Stimulated activated CD4-positive, alpha-beta T cell treated with anti-CD3 and anti-CD28 coated beads, Interleukin-1b, Interleukin-23, amount 100 ng/mL, for 1 hour (primary cell): Measurements from ENCODE around the gene GOLT1A.
A peak's percentile ranks its signal among the peaks of the same experiment; 100 is the strongest.

Experiments used
- DNase-seq, 2 donors: peaks; one replicate each; pipeline ENCODE4 v3.0.0-alpha.2; 2020; ENCODE audit warnings: low read depth in 2 of 2

GOLT1A gene

DNA sequence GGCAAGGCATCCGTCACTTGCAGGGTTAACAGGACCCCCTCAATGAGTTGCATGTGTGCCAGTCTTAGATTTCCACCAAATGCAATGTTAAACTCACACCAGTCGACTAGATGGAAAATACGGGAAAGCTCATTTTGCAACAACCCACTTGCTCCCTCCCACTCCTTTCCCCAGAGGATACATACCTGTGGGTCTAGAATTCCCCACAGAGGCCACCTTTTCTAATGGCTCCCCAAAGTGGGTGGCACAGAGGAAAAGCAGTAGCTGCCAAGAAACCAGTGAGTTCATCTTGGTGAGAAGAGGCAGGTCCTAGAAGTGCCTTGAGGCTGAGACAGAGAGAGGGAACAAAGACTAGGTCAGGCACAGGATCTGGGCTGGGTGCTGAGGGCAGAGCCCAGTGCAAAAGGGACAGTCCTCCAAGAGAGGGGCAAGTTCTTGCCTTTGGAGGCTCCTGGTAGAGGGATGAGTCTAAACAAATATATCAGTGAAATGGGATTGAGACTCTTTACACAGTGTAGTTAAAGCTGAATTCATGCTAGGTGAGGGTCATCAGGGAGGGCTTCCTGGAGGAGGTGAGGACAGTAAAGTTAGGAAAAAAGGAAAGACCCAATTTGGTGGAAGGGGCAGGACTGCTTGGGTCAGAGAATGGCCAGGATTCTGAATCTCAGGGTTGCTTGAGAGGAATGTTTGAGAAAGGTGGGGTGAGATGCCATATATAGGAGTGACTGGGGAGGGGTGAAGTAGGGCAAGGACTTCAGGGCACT is 21.0 kb downstream of the GOLT1A start:
- no peak for DNase-seq

DNA sequence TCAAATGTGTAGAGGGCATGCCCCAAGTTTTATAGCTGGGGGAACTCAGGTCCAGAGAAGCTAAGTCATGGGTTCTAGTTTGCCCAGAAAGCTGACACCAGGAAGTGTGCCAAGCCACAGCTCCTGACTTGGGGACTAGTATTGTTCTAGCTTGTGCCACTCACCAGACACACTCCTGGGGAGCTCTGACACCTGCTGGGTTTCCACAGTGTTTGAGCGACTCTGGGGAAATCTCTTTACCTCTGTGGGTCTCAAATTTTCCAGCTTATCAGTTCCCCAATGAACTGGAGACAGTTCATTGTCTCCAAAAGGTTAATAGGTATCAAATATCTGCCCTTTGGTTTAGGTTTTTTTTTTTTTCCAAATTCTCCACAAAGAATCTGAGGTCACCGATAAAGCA is 21.7 kb downstream of the GOLT1A start:
- DNase-seq: no peak

DNA sequence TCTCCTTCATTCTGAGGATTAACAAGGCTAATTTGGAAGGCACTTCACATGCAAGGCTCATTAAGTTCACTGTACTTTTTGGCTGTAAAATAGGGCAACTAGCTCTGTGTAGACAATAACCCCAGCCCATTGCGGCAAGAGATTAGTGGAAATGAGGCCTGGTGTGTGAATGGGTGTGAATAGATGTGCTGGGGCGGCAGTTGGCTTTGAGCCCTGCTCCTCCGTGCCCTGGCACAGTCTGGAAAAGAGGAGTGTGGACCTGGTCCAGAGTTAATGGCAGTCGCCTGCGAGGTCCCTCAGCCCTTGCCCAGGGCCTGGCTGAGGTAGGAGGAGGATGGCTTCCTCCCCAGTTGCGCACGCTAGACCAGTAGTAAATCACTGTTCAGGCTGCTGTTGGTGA is 22.3 kb downstream of the GOLT1A start:
- DNase-seq: no peak

DNA sequence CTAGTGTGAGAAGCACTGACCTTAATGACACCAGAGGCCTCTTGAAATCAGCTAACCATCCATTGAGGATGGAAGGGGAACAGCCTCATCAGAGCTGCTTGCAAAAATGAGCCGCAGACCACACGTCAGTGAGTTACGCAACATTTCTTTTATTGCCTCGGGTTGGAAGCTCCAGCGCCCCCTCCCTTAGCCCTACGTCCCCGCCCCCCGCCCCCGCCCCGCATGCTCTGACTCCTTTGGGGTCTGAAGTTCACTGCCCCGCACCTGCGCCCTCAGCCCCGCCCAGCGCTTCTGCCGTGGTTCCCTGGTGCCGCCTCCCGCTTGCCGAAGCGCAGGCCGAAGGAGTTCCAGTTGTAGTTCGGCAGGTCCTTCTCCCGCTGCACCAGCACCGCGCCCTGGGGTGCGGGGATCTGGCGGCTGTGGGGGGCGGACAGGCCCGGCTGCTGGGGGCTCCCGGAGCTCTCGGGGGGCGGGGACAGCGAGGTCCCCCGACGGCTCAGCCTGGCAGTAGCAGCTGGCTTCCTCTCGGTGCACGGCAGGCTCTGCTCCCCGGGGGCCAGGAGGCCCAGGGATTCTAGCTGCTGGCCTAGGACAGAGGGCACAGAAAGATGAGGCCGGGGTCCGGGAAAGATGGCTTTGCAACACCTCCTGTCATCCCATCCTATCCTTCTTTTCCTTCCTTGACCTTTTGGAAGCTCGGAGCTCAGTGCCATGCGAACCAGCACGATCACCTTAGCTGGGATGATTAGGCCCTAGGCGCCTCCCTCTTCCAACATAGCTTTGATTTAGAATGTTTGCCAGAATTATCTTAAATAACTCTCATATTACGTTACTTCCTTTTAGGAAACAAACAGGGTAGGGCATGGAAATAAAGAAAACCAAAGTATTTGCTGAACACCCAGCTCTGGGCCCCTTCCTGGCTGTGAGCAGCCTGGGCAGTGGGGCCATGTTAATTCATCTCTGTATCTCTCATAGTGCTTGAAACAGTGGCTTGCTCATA is 23.3 kb downstream of the GOLT1A start:
- no peak for DNase-seq

DNA sequence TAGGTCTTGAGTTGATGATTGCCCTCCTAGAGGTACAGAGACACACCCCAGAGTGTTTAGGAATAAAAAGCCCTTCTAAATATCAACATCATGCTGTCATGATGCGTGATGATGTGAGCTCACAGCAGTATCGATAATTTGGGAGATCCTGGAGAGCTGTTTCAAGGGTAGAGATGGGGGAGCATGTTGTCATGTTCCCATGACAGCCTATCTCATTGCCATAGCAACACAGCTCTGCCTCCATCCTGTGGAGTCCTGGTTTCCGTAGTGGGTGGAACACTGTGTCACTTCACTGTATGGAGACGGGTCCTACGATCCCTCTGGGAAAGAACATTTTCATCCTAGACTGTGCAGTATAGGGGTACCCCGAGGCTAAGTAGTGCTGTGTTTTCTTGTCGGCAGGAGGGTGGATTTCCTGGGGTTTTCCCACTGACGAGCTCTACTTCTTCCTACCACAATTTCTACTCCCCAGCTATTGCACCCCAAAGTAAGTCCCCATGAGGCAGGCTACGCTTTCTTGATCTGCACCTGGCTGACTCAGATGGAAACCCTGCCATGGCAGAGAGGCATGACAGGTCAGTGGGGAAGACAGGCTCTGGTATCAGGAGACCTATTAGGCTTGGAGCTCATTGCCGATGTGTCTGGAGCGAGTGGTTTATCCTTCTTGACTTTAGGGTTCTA is 24.7 kb downstream of the GOLT1A start:
- no peak for DNase-seq

DNA sequence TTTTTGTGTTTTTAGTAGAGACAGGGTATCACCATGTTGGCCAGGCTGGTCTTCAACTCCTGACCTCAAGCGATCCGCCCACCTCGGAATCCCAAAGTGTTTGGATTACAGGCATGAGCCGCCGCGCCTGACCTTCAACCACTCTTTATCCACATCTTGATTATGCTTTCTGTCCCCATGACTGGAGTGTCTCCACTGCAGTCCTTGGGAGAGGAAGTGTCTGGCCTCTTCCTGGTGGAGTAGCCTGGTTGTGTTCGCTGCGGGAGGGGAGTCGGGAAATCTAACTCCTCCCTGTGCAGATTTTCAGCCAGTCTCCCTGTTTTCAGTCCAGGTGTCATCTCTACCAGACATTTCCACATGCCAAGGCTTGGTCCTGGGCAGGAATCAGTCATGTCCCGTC is 27.2 kb downstream of the GOLT1A start:
- DNase-seq: no peak

DNA sequence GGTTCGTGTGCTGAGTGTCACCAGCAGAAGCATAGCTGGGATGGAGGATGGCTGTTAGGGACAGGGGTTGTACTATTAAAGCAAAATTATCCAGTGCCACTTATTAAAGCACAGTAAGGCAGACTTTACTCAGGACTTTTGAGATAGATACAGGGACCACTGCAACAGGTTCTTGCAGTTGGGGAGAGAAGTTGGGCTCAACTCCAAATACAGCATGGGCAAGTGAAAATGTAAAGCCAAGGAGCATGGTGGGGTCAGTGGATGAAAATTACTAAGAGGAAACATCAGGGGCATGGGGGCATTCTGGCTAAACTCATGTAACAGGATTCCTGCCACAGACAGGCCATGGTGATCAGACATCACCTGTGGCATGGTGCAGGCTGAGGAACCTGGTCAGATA is 32.7 kb downstream of the GOLT1A start:
- DNase-seq: no peak

DNA sequence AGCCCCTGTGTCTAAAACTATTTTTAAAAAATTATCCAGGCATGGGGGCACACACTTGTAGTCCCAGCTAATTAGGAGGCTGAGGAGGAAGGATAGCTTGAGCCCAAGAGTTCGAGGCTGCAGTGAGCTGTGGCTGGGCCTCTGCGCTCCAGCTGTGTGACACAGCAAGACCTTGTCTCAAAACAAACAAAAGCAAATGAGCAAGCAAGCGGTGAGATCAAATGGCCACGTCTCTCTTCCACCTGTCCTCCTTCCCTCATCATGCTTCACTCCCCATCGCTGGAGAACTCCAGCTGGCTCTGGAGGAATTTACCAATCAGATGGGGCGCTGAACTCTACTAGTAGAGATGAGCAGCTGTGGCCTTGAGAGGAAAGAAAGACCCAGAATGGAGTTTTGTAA is 33.7 kb downstream of the GOLT1A start:
- no peak for DNase-seq

DNA sequence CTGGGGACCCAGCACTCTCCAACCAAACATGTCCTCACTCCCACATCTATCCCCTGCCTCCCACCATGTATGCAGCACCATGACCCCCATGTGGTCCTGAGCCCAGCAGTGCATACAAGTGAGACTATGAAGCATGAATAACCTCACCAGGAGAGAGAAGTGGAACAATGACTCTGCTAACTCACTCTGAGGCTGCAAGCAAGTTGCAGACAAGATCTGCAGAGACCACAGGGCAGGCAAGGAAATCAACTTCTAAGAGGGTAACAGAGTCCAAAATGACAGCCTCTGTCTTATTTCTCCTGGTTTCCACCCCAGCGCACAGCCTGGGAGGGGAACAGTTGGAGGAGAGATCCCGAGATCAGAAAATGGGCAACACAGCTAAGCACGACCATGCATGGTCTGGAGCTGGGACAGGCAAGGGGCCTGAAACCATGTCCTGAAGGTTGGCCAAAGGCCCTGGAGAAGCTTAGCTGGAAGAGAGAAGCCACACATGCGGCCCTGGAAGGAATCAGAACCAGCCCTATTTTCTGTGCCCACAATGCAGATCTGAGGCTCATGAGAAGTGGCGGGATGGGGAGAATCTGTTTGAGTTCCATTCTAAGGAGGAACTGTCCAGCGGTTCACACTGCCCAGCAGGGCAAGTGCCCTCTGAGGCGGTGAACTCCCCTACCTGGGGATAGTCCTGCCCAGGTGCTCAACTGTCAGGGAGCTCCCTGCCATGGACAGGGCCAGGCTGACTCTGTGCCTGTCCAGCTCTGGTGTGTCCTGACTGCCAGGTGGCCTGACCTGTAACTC is 35.1 kb downstream of the GOLT1A start:
- no peak for DNase-seq

DNA sequence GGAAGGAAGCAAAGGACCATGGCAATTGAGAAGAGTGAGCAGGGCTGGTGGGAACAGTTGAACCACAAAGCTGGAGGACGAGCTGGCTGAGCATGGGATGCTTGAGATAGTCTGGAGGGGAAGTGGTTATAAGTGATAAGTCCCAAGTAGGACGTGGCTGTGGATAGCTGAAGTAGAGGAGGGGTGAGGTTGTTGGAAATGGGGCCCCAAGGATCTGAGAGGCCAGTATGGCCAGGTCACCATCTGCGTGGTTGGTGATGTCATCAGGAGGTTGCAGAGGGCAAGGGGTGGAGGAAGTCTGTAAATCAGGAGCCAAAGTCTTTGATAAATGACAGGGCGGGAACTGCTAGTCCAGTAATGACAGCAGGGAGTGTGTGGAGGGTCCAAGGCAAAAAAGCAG is 36.7 kb downstream of the GOLT1A start:
- no peak for DNase-seq

DNA sequence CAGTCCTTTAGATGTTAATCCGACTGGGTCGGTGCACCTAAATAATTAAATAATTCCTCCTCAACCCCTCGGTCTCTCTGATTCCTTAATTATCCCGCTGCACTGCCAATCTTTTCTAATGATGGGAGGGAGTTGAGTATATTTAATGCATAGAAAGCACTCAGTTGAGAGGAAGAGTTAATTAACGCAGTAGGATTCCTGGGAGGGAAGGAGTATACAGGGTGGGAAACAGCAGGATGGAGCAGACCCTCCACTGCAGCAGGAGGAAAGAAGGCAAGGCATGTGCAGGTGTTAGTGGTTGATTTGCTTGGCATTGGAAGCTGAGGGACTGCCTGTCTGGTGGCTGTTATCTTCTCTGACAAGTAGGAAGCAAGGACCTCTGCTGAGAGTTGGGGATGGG is 37.7 kb downstream of the GOLT1A start:
- DNase-seq: no peak

DNA sequence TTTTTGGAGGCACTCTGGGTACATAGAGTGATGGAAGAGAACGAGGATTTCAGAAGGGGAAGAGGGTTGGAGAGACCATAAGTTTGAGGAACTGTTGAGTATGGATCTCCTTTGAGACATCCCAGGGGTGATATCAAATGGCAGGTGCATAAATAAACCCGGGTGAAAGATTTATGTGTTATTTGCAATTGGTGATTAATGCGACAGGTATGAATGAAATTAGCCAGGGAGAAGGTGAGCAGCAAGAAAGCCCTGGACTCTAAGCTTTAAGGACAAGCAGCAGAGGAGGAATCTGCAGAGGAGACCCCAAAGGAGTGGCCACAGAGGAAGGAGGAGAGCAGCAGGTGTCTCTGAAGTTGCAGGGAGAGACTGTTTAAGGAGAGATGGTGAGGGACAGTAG is 38.8 kb downstream of the GOLT1A start:
- DNase-seq: no peak

DNA sequence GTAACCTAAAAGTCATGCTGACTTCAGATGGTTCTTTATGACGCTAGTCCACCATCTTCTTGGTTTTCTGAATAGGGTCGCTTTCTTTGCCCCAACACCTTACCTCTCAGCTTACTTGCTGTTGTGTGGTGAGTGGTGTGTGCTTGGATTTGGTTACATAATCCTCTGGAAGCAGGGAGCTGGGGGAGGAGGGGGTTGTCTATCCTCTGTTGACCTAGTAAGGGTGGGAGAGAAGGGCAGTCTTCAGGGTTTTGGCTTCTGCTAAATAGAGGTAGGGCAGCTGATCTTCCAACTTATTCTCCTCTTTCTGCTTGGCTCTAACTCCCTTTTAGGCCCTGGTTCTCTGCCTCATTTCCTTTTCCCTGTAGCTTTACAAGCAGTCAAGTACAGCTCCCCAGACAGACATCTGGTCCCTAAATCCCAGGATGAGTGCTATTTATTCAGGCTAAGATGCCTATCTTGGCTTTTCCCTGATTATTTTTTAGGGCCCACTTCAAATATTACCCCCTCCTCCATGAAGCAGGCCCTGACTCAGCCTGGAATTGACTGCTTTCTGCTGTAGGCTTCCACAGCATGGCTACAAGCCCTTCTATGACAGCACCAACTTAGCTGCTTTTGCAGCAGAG is 41.3 kb downstream of the GOLT1A start:
- DNase-seq: no peak

DNA sequence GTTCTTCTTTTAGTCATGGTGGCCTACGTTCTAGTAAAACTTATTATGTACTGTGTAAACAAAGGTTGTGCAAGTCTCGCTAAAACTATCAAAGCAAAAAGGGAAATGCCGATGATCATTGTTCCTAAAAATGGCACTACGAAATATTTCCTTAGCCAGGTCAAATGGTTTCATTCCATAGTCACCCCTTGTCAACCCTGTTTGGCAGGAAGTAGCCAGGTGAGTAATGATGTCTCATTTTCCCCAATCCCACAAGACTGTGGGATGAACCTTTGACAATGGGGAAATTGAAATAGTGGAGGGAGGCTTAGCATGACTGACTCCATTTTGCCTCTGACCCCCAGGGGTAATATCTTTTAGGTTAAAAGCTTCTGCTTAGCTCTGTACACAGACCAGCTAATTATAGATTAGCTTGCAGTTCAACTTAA is 42.0 kb downstream of the GOLT1A start:
- no peak for DNase-seq

DNA sequence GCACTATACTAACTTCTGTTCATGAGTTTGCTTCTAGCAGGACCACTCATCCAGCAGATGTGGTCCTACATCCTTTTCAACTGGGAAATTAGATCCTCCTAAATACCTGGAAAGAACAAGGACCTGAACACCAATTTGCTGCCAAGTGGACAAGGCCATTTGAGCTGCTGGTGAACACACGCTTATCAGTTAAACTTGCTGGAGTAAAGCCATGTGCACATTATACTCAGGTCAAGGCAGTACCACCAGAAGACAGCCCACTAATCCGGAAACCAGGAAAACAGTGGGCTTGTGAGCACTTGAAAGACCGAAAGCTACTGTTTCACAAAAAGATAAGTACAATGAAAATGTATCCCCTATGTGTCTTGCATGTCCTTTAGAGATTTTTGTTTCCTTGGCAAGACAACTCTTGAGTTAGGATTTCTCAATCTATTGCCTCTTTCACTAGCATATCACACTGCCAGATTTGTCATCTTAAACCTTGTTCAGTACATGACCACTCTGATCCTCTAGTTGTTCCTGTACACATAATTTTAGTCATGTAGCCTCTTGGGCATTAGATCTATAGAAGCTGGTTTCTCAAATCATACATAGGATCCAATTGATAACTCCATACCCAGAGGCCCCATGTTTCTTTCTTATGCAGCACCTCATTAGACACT is 43.2 kb downstream of the GOLT1A start:
- no peak for DNase-seq

DNA sequence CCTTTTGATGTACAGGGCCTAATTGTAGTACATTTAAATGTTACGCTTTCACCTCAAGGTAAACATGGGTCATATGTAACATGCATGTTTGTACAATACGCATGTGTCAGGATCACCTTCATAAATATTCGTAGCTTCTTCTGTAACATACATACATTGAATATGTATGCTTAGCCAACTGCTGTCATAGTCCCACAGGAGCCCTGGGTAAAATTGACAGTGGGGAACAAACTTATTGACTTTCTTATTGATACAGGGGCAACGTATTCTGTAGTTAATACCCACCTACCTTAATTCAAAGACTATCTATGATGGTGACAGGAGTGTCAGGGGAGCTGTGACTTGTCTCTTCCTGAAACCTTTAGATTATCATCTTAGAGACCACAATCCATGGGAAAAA is 43.9 kb downstream of the GOLT1A start:
- no peak for DNase-seq

DNA sequence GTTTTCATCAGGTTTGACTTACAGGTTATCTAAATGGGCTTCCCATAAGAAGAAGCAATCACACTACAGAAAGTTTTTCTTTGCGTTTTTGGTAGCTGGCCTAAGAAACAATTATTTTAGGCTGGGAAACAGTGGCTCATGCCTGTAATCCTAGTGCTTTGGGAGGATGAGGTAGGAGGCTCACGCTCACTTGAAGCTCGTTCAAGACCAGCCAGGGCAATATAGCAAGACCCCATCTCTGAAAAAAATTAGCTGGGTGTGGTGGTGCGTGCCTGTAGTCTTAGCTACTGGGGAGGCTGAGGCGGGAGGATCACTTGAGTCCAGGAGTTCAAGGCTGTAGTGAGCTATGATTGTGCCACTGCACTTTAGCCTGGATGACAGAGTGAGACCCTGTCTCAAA is 46.1 kb downstream of the GOLT1A start:
- no peak for DNase-seq

DNA sequence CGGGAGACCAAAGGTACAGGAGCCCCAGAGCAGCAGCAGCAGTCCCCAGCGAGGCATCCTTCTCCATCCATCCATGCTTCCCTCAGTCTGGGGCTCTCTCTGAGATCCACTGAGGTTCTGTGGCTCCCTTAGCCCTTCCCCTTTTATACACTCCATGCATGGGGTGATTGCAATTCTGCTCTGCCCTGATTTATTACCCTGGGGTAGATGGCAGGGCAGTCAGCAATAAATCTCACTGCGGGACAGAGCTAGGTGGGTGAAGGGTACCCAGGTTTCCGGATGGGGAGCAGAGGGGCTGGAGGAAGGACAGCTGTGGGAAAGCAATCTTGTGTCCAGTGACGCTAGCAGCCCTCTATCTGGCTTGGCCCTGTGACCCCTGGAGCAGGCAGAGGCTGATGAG is 47.6 kb downstream of the GOLT1A start, which contains the start of gene REN:
Gene REN, minus strand, starts transcription at position 119 of the 400 bp plus-strand sequence. Its CDS starts 44 bp downstream, at position 75.
- DNase-seq: no peak

DNA sequence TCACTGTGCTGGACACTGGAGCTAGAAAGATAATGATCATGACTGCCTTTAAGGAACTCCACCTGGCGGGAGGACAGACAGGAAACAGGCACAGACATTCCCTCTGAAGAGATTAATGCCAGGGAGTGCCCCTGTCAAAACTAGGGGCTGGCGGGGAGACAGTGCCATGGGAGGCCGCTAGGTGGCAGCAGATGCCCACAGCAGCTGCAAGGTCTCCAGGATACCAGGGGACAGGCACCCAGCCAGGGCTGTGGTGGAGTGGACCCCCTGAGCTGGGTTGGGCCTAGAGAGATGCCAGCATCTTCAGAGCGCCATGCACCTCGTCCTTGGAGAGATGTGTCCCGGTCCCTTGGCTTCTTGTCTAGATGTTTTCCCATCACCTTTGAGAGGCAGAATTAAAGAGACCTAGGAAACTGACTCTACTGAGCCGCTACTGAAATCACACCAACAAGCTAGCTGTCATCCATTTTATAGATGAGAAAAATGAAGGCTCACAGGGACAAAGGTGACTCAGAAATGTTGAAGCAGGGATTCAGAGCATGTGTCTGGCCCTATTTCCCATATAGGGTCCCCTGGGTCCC is 51.2 kb downstream of the GOLT1A start:
- peak; percentile 35 to 71 for DNase-seq
